Kidney epithelial cell (primary cell): ENCODE measurements around the gene EIF1AY. TPM values are rescaled to one million over a fixed set of nuclear protein-coding genes. Genes with fewer than 3 reads are reported as not detected.
"Not testable (repeated sequence)": the region's sequence is repeated elsewhere in the genome, so short reads cannot be mapped to it uniquely, and the experiment has no call there.

Experiments
- DNase-seq: peaks from one replicate; pipeline ENCODE4 v3.0.0-alpha.2; 2010; ENCODE audit warnings: low read depth
- H3K27me3 ChIP-seq: 2 replicates; pipeline ENCODE4 v1.6.0; 2011; ENCODE audit warnings: low read length; ENCODE audit not compliant: control insufficient read depth, insufficient read depth
- H3K36me3 ChIP-seq: 2 replicates; pipeline ENCODE4 v1.5.1; 2011; ENCODE audit warnings: low read length; ENCODE audit not compliant: control insufficient read depth, insufficient read depth
- H3K4me3 ChIP-seq: 2 replicates; pipeline ENCODE4 v1.5.1; 2011; ENCODE audit warnings: low read depth, mild to moderate bottlenecking, control low read depth, low read length
- total RNA-seq: library from RNA; depleted of rRNA; stranded (reverse); fragments of >200 nt; gene quantifications from 2 replicates; pipeline ENCODE4 v1.2.3, GENCODE V29; 2015
- TF ChIP-seq, protein P1 (sequence below): IDR thresholded peaks from 2 replicates; pipeline ENCODE4 v1.5.1; 2011; ENCODE audit warnings: mild to moderate bottlenecking, moderate library complexity, low read length, control low read depth, inconsistent platforms; ENCODE audit not compliant: insufficient read depth, poor library complexity, severe bottlenecking

EIF1AY gene
- total RNA-seq, 1 donor from 2014 or later = 17.9 TPM

DNA sequence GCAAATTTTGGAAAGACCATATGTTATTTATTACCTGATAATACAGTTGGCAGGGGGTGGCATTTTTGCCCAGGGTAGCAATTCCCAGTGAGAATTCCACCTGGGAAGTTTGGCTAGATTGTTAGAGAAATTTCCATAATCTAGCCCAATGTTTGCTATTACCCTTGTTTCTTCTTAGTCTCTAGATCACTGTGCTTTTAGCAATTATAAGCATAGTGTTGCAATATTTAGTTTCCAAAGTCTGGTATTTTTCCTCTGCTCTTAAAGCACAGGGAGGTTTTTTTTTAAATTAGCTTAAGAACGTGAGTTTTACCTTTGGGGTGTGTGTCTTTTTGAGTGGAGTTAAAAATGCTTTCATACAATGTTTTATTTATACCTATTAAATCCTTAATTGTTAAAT, 26.3 kb upstream of the EIF1AY start:
- H3K27me3 ChIP-seq = no peaks in the 10 kb centered on the region
- H3K36me3 ChIP-seq = no peaks in the 10 kb centered on the region
- DNase-seq = no peak
- no peak overlapping the region for H3K4me3 ChIP-seq
- TF ChIP-seq, protein P1, sequence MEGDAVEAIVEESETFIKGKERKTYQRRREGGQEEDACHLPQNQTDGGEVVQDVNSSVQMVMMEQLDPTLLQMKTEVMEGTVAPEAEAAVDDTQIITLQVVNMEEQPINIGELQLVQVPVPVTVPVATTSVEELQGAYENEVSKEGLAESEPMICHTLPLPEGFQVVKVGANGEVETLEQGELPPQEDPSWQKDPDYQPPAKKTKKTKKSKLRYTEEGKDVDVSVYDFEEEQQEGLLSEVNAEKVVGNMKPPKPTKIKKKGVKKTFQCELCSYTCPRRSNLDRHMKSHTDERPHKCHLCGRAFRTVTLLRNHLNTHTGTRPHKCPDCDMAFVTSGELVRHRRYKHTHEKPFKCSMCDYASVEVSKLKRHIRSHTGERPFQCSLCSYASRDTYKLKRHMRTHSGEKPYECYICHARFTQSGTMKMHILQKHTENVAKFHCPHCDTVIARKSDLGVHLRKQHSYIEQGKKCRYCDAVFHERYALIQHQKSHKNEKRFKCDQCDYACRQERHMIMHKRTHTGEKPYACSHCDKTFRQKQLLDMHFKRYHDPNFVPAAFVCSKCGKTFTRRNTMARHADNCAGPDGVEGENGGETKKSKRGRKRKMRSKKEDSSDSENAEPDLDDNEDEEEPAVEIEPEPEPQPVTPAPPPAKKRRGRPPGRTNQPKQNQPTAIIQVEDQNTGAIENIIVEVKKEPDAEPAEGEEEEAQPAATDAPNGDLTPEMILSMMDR = no peak

DNA sequence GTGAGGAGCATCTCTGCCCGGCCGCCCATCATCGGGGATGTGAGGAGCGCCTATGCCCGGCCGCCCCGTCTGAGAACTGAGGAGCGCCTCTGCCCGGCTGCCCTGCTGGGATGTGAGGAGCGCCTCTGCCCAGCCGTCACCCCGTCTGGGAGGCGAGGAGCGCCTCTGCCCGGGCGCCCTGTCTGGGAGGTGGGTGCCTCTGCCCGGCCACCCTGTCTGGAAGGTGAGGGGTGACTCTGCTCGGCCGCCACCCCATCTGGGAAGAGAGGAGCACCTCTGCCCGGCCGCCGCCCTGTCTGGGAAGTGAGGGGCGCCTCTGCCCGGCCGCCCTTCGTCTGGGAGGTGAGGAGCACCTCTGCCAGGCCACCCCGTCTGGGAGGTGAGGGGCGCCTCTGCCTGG, 23.7 kb upstream of the EIF1AY start:
- TF ChIP-seq, protein P1 = no peak
- Histone ChIP-seq H3K4me3 (no peak overlapping the region), H3K27me3 (no peaks in the 10 kb centered on the region), H3K36me3 (no peaks in the 10 kb centered on the region)
- no peak for DNase-seq

DNA sequence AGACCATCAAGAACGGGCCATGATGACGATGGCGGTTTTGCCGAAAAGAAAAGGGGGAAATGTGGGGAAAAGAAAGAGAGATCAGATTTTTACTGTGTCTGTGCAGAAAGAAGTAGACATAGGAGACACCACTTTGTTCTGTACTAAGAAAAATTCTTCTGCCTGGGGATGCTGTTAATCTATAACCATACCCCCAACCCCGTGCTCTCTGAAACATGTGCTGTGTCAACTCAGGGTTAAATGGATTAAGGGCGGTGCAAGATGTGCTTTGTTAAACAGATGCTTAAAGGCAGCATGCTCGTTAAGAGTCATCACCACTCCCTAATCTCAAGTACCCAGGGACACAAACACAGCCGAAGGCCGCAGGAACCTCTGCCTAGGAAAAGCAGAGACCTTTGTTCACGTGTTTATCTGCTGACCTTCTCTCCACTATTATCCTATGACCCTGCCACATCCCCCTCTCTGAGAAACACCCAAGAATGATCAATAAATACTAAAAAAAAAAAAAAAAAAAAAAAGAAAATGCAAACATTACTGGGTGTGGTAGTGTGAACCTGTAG, 22.7 kb upstream of the EIF1AY start:
- DNase-seq, H3K4me3 ChIP-seq, H3K27me3 ChIP-seq, H3K36me3 ChIP-seq: not testable (repeated sequence)

DNA sequence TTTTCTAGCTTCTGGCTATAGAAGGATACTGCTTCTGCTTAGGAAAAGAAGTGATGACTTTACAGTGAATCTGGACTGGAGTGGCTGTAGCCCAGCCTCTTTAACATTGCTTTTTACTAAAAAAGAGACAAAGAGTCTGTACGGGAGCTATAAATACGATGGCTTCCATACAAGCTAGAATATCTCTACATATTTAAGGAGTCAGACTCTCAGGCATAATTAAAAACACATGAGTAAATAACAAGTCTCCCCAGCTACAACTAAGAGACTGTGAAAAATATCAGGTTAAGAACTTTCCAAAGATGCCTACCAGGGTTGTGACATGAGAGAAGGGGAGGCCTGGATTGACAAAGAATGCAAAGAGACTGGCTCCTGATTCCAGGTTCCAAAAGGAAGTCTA, 19.8 kb upstream of the EIF1AY start:
- Histone ChIP-seq H3K36me3 (no peaks in the 10 kb centered on the region), H3K27me3 (no peaks in the 10 kb centered on the region), H3K4me3 (no peak overlapping the region)
- TF ChIP-seq, protein P1 = no peak
- DNase-seq = no peak

DNA sequence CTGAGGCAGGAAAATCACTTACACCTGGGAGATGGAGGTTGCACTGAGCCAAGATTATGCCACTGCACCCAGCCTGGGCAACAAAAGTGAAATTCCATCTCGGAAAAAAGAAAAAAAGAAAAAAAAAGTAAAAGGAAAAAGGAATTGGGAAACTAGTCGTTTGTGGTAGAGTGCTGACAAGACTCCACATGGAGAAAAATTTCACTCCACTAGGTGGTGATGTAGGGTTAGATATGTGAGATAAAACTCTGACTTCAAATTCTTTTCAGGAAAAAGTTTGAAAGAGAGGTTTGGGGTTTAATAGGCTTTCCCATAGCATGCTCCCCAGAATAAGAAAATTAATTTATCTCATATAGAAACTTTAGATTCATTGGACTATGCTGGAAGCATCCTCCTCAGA, 16.9 kb upstream of the EIF1AY start:
- Histone ChIP-seq H3K27me3 (no peaks in the 10 kb centered on the region), H3K4me3 (no peak overlapping the region), H3K36me3 (no peaks in the 10 kb centered on the region)
- DNase-seq = no peak
- TF ChIP-seq, protein P1 = no peak

DNA sequence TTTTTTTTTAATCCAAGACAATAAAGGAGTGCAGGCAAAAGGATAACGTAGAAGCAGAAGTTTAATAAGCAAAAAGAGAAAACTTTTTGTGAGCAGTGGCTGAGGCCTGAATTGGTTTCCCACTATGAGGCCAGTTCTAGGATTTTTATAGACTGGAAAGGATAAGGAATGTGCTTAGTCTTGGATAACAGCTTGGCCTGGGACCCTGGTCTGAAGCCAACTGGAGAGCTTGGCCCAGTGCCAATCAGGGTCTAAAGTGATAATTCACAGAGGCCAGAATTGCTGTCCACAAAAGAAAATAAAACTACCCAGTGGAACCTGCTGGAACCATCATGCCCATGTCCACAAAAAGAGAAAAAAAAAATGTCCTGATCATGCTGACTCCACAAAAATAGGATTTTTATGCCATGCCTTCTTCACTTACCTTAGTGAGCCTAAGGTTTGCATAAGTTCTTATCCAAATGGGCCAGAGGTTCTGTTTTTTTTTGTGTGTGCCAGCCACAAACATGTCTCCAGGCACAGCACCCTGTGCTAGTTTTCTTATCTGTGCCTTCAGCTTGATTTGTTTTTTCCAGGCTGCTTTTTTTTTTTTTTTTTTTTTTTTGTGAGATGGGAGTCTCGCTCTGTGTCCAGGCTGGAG, 15.6 kb upstream of the EIF1AY start:
- Histone ChIP-seq H3K27me3 (no peaks in the 10 kb centered on the region), H3K36me3 (no peaks in the 10 kb centered on the region), H3K4me3 (no peak overlapping the region)
- no peak for DNase-seq
- TF ChIP-seq, protein P1 = no peak
